Tongue (tissue), 2 donors: Measurements from ENCODE around the gene ISCA1. TPM values are rescaled to one million over a fixed set of nuclear protein-coding genes. Genes with fewer than 3 reads are reported as not detected.
A peak's percentile ranks its signal among the peaks of the same experiment; 100 is the strongest.

Experiments used
- DNase-seq: peaks from one replicate; pipeline ENCODE4 v3.0.0-alpha.2; 2015
- total RNA-seq: library from RNA; depleted of rRNA; stranded (reverse); fragments of >200 nt; gene quantifications from one replicate; pipeline ENCODE4 v1.2.3, GENCODE V29; 2014

The ISCA1 gene
- total RNA-seq, 1 donor from 2014 or later = 49.3 TPM

DNA sequence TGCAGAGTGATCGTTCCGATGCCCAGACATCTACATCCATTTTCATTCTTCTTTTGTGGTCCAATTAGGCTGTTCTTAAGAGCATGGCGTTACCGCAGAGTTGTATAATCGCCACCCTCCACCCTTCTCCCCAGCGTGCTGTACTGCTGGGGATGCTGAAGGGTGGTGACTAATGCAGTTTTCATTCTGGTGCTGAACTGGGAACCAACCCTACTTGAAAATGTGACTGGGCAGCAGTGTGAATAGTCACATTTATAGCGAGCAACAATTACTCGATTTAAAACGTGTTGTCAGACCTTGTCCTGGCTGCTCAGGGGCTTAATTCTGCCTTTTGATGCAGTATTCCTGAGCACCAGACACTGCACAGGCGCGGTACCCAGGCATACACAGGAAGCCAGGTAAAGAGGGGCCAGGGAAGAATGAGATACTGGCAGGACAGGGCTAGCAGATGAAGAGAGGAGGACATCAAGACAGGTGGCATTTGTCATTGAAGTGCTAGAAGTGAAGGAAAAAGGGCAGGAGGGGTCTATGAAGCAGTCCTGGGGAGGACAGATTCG, 719 bp upstream of the ISCA1 start:
- DNase-seq = no peak

DNA sequence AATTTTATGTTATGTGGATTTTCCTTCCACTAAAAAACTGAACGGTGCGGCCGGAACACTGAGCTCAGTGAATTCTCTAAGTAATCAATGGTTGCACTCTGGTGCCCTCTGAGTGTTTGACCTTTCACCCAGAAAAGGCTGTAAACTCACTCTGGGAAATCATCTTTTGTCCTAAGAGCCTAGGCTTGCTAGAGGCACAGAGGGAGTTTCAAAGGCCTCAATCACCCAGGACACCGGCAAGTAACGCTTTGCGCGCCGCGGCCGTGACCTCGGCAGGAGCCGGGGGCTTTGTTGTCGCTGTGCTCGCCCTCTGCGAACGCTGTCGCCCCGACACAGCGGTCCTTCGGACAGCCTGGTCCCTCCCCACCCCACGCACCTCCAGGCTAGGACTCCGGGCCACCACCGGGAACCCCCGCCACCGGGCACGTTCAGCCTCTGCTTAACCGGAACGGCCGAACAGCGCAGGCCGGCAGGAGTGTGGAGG, 703 bp downstream of the ISCA1 start:
- DNase-seq = no peak

DNA sequence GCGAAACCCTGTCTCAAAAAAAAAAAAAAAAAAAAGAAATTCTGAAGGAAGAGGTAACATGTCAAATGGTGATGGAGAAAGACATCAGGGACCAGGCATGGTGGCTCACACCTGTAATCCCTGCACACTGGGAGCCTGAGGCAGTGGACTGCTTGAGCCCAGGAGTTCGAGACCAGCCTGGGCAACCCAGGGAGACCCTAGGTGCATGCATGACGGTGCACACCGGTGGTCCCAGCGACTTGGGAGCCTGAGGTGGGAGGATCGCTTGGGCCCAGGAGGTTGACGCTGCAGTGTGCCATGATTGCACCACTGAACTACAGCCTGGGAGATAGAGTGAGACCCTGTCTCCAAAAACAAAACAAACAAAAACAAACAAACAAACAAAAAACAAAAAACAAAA, 1.8 kb downstream of the ISCA1 start:
- DNase-seq = no peak

DNA sequence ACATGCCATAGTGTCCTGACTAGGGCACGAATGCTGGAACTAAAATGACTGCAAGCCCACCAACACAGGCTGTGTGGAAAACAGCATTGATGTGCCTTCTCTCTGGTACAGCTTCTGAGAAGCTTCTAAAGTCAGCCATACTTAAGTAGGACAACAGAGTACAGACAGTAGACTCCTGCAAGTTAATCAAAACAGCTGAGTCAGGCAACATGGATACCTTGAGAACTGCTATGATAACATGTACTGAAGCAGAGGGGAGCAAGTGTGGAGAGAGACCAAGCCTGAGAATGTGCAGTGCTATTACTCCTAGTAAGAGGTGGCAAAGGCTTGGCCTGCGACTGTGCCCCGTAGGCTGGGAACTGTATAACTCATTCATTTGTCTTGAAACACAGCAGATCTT, 2.5 kb downstream of the ISCA1 start:
- no peak for DNase-seq

GRCh38 chr9:86277072-86277471, 5.3 kb downstream of the ISCA1 start:
- no peak for DNase-seq

DNA sequence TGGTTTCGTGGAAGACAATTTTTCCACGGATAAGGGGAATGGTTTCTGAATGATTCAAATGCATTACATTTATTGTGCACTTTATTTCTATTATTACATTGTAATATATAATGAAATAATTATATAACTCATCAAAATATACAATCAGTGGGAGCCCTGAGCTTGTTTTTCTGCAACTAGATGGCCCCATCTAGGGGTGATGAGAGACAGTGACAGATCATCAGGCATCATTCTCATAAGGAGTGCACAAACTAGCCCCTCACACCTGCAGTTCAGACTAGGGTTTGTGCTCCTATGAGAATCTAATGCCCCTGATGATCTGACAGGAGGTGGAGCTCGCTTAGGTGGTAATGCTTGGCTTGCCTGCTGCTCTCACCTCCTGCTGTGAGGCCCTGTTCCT, 6.4 kb downstream of the ISCA1 start:
- no peak for DNase-seq

DNA sequence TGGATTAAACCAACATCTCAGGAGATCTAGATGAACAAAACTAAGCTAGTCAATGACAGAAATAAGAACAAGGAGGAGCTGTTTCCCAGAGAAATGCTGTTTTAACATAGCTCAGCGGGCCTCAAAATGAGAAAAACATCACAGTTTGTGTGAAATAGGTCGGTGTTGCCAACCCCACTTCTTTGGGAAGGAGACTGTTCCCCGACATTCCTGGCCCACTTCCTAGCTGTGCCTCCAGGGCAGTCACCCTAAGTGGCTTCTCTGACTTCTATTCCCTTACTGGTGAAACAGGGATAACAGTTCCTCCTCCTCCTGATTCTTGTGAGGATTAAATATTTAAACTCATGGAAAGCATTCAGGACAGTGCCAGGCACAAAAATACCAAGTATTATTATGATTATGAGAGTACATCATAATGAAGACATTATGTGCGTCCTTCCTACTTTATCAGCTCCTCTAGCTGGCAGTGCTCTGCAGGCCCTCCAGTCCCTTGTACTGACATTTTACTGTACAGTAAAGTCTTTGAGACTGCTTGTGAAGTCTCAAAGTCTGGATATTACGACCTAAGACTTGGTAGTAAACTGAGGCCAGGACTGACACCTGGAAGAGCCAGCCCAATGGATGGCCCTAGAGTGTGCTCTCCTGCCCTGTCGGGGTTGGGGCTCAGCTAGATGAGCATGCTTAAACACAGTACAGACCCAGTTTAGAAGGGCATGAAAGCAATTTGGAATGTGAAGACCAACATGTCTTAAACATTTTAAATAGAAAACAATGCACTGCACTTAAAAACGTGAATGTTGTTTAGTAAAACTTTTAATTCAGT, 7.3 kb downstream of the ISCA1 start:
- DNase-seq = no peak

DNA sequence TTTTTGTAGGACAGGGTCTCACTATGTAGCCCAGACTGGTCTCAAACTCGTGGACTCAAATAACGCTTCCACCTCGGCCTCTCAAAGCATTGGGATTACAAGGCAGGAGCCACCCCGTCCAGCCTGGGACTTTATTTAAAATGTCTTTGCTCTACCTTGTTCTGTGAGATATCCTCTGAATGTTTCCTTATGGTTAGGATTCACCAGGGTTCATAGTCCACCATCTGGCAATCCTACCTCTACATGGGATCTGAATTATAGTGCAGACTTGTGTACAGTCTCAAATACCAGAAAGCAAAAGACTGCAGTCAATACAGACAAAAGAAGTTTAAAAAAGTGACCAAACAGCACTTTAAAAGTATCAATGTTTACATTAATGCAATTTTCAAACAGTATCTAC, 10.1 kb downstream of the ISCA1 start:
- no peak for DNase-seq

DNA sequence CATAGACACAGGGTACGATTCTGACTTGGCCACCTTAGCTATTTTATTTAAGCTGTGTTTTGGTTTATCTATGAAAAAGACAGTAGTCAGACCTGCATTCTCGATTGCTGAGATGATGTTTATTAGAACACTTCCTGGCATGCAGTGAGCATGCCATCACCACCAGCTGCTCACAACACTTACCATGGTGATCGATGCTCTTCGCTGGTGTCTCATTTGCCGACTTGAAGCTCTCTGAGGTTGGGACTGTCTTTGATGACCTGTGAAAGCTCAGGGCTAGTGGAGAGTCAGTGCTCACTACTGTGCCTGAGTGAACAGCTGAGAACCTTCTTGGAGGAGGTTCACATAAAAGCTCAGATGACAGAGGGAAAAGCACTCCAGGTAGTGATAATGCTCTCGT, 18.5 kb downstream of the ISCA1 start:
- no peak for DNase-seq

DNA sequence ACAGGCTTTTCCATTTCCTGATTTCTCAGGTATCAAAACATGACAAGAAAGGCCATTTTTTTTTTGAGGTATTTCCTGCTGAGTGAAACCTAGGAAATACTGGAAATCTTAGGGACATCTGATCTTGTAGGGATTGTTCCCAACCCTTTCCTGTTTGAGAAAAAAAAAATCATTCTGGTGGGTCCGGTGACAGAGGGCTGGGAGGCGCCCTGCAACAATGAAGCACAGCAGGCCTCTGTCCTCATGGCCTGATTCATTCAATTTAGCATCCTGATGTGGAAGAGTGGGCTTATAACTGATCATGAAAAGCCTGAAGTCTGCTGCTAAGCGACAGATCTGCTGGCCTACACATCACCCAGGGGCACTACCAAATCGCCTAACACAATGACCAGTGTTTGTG, 19.8 kb downstream of the ISCA1 start:
- DNase-seq = no peak

DNA sequence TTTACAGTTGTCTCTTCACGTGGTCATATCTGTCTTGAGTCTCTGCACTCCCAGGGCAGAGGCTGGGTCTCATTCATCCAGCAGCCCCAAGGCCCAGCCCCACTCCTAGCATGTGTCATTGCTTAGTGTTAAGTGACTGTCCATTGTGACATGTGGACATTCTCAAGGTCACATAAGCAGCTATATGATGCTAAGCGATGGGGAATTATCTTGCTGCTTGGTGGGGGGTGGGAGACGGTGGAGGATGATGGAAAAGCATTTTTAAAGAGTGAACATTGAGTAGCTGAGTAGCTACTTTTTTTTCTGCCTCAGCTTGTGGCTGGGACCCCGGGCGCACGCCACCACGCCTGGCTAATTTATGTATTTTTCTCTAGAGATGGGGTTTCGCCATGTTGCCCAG, 22.8 kb downstream of the ISCA1 start, which contains the start of gene C9orf153:
C9orf153 (minus strand) TSS at position 101 of the 400 bp plus-strand sequence. CDS start 30,054 bp downstream, outside the sequence.
- no peak for DNase-seq

DNA sequence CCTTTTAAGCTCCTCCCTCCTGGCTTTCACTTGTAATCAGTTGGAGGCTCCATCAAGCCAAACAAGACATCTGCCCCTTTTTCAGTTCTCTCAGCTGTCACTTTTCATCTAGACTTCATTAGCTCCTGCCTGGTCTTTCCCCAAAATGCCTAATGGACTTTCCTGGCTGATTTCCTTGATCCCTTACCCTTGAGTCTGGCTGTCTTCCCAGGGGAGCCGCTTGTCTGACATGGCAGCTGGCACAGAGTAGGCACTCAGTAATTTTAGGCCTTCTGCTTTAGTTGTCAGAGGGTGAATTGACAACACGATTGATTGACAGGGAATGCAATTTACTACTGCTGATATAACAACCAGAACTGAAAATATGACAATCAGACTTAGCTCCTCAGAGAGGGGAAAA, 24.9 kb downstream of the ISCA1 start:
- no peak for DNase-seq

GRCh38 chr9:86256653-86257052, 25.7 kb downstream of the ISCA1 start:
- no peak for DNase-seq

- DNase-seq = no peak
Observed at GRCh38 chr9:86253577-86253976, 28.8 kb downstream of the ISCA1 start.

GRCh38 chr9:86252870-86253269, 29.5 kb downstream of the ISCA1 start:
- DNase-seq = no peak

GRCh38 chr9:86250123-86250522, 32.2 kb downstream of the ISCA1 start:
- DNase-seq = no peak

DNA sequence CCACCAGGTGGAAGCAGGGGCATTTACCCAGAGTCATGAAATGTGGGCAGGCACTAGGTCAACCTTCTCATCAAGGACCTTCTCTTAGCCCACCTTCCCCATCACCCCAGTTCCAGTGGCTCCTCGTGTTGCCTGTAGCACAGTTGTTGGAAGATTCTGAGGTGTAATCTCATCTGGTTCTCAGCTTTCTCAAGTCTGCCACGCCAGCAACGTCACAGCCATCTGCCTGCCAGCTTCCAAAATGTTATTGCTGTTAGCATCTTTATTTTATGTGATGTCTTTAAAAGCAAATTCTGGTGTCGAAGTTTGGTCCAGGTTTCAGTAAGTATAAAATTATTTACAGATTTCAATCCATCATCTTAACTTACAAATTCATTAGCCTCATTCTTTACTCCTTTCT, 33.6 kb downstream of the ISCA1 start:
- no peak for DNase-seq

DNA sequence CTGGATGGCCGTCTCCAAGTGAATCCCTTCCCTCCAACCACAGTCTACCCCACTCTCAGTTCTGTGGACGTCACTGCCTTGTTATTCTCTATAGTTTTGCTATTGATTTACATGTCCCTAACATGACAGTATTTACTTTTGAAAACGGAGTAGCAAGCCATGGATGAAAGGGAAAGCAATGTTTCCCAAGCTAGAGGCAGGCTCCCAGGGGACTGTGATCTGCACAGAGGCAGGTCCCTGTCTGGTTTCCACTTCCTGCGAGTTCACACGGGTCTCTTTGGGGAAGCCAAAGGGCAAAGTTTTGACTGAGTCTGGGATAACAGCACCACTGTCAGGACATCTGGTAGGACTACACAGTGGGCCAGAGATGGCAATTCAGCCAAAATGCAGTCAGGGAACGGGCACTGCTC, 35.6 kb downstream of the ISCA1 start:
- DNase-seq = no peak

GRCh38 chr9:86242071-86242470, 40.3 kb downstream of the ISCA1 start:
- DNase-seq = peak; percentile 13

- no peak for DNase-seq
Observed at GRCh38 chr9:86241216-86241615, 41.1 kb downstream of the ISCA1 start.

- DNase-seq = no peak
Observed at GRCh38 chr9:86238861-86239770, 43.2 kb downstream of the ISCA1 start.

- no peak for DNase-seq
Observed at GRCh38 chr9:86230858-86231257, 51.5 kb downstream of the ISCA1 start.

DNA sequence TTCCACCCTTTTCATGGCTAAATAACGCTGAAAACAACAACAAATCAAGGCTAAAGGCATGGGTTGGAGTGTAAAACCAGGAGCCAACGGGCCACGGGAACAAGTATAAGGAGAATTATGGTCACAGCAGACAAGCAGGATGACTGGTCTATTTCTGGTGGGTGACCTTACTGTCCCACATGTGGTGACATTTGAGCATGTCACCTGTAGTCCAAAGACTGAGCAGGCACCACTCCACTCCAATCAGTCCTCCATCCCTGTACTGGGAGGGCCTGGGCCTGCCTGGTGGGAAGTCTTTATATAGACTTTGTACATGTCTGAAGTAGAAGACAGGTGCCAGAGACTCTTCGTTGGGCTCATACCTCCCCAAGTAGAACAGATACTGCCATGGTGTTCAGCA, 59.7 kb downstream of the ISCA1 start:
- no peak for DNase-seq
